Activated naive CD8-positive, alpha-beta T cell treated with anti-CD3 and anti-CD28 coated beads, Interleukin-2, amount 50 U/mL, for 24 hours (primary cell): ENCODE data around the gene NACC1.
"Not testable (repeated sequence)": the region's sequence is repeated elsewhere in the genome, so short reads cannot be mapped to it uniquely, and the experiment has no call there.

Source experiments
- ATAC-seq: fragments of 150-1000 bp; cut with Tn5 transposase; one replicate; pipeline ENCODE4 v1.10.0; 2021
- DNase-seq: peaks from one replicate; pipeline ENCODE4 v3.0.0; 2021
- H3K27ac Mint-ChIP-seq: one replicate; pipeline ENCODE4 v1.8.0; 2021; ENCODE audit warnings: mild to moderate bottlenecking, mixed read lengths
- H3K27me3 Mint-ChIP-seq: one replicate; pipeline ENCODE4 v1.8.0; 2021; ENCODE audit warnings: mixed read lengths
- H3K36me3 Mint-ChIP-seq: one replicate; pipeline ENCODE4 v1.8.0; 2021; ENCODE audit warnings: low read depth, mixed read lengths
- H3K4me1 Mint-ChIP-seq: one replicate; pipeline ENCODE4 v1.8.0; 2021; ENCODE audit warnings: mixed read lengths
- H3K4me3 Mint-ChIP-seq: one replicate; pipeline ENCODE4 v1.8.0; 2021; ENCODE audit warnings: mild to moderate bottlenecking, moderate library complexity, mixed read lengths
- H3K9me3 Mint-ChIP-seq: one replicate; pipeline ENCODE4 v1.8.0; 2021; ENCODE audit warnings: mixed read lengths

NACC1 gene

GRCh38 chr19:13163609-13164342 lies 45.7 kb downstream of the NACC1 start:
- peak; percentile 65 for DNase-seq
- peaks cover 82% of the 10 kb centered on the region for H3K4me1 Mint-ChIP-seq
- peak overlapping the region; percentile 87 for H3K27ac Mint-ChIP-seq
- H3K4me3 Mint-ChIP-seq = peak overlapping the region; percentile 79
- peak; percentile 16 for ATAC-seq
- H3K27me3 Mint-ChIP-seq = no peaks in the 10 kb centered on the region
- no peaks in the 10 kb centered on the region for H3K9me3 Mint-ChIP-seq
- H3K36me3 Mint-ChIP-seq = no peaks in the 10 kb centered on the region

GRCh38 chr19:13164343-13165161 lies 46.5 kb downstream of the NACC1 start:
- H3K27me3 Mint-ChIP-seq = no peaks in the 10 kb centered on the region
- H3K4me3 Mint-ChIP-seq = peak overlapping the region; percentile 25
- DNase-seq (peak; percentile 53), ATAC-seq (no peak)
- no peaks in the 10 kb centered on the region for H3K9me3 Mint-ChIP-seq
- peak overlapping the region; percentile 77 for H3K27ac Mint-ChIP-seq
- H3K36me3 Mint-ChIP-seq = no peaks in the 10 kb centered on the region
- H3K4me1 Mint-ChIP-seq = peaks cover 87% of the 10 kb centered on the region

- no peak for DNase-seq
Measured at GRCh38 chr19:13165162-13165997, 47.3 kb downstream of the NACC1 start.

GRCh38 chr19:13166151-13166550 lies 48.1 kb downstream of the NACC1 start:
- H3K4me3 Mint-ChIP-seq, ATAC-seq, H3K36me3 Mint-ChIP-seq, DNase-seq, H3K27ac Mint-ChIP-seq, H3K9me3 Mint-ChIP-seq, H3K27me3 Mint-ChIP-seq: not testable (repeated sequence)
- peaks cover 92% of the 10 kb centered on the region for H3K4me1 Mint-ChIP-seq

More at GRCh38 chr19:13165162-13165997, 47.3 kb downstream of the NACC1 start:
- Mint-ChIP-seq H3K4me3 (no peak overlapping the region), H3K27ac (peak overlapping the region; percentile 77), H3K4me1 (peaks cover 90% of the 10 kb centered on the region), H3K9me3 (no peaks in the 10 kb centered on the region), H3K36me3 (no peaks in the 10 kb centered on the region), H3K27me3 (no peaks in the 10 kb centered on the region)
- no peak for ATAC-seq

- no peak overlapping the region for H3K4me3 Mint-ChIP-seq
- H3K9me3 Mint-ChIP-seq = no peaks in the 10 kb centered on the region
- H3K27ac Mint-ChIP-seq = peak overlapping the region; percentile 47
- ATAC-seq (no peak), DNase-seq (no peak)
- peaks cover 85% of the 10 kb centered on the region for H3K4me1 Mint-ChIP-seq
- H3K36me3 Mint-ChIP-seq = no peaks in the 10 kb centered on the region
- no peaks in the 10 kb centered on the region for H3K27me3 Mint-ChIP-seq
Measured at GRCh38 chr19:13169769-13170168, 51.7 kb downstream of the NACC1 start.

- H3K36me3 Mint-ChIP-seq = no peaks in the 10 kb centered on the region
- H3K4me1 Mint-ChIP-seq = peaks cover 71% of the 10 kb centered on the region
- peak overlapping the region; percentile 71 for H3K27ac Mint-ChIP-seq
- peak overlapping the region; percentile 28 for H3K4me3 Mint-ChIP-seq
- no peaks in the 10 kb centered on the region for H3K27me3 Mint-ChIP-seq
- no peaks in the 10 kb centered on the region for H3K9me3 Mint-ChIP-seq
- no peak for ATAC-seq
- no peak for DNase-seq
Measured at GRCh38 chr19:13171146-13171545, 53.1 kb downstream of the NACC1 start.

- ATAC-seq = peak; percentile 31
- Mint-ChIP-seq H3K27me3 (no peaks in the 10 kb centered on the region), H3K4me3 (peak overlapping the region; percentile 83), H3K27ac (peak overlapping the region; percentile 98), H3K36me3 (no peaks in the 10 kb centered on the region), H3K9me3 (no peaks in the 10 kb centered on the region), H3K4me1 (peaks cover 60% of the 10 kb centered on the region)
- peak; percentile 84 for DNase-seq
Measured at GRCh38 chr19:13172346-13173138, 54.5 kb downstream of the NACC1 start.

GRCh38 chr19:13173139-13173737 lies 55.2 kb downstream of the NACC1 start:
- H3K4me3 Mint-ChIP-seq = peak overlapping the region; percentile 83
- ATAC-seq (no peak), DNase-seq (no peak)
- no peaks in the 10 kb centered on the region for H3K27me3 Mint-ChIP-seq
- peak overlapping the region; percentile 98 for H3K27ac Mint-ChIP-seq
- H3K9me3 Mint-ChIP-seq = no peaks in the 10 kb centered on the region
- H3K4me1 Mint-ChIP-seq = peaks cover 55% of the 10 kb centered on the region
- H3K36me3 Mint-ChIP-seq = no peaks in the 10 kb centered on the region

- Mint-ChIP-seq H3K27ac (no peak overlapping the region), H3K4me1 (peaks cover 42% of the 10 kb centered on the region), H3K36me3 (no peaks in the 10 kb centered on the region), H3K27me3 (no peaks in the 10 kb centered on the region), H3K4me3 (no peak overlapping the region), H3K9me3 (no peaks in the 10 kb centered on the region)
- DNase-seq (no peak), ATAC-seq (no peak)
Measured at GRCh38 chr19:13176345-13176744, 58.3 kb downstream of the NACC1 start.

- H3K9me3 Mint-ChIP-seq, DNase-seq, ATAC-seq, H3K27me3 Mint-ChIP-seq, H3K4me3 Mint-ChIP-seq, H3K36me3 Mint-ChIP-seq, H3K27ac Mint-ChIP-seq: not testable (repeated sequence)
- H3K4me1 Mint-ChIP-seq = peaks cover 39% of the 10 kb centered on the region
Measured at GRCh38 chr19:13177584-13177983, 59.5 kb downstream of the NACC1 start.

- not testable (repeated sequence) for H3K27me3 Mint-ChIP-seq, H3K4me3 Mint-ChIP-seq, H3K27ac Mint-ChIP-seq, ATAC-seq, DNase-seq, H3K36me3 Mint-ChIP-seq, H3K9me3 Mint-ChIP-seq
- H3K4me1 Mint-ChIP-seq = peaks cover 32% of the 10 kb centered on the region
Measured at GRCh38 chr19:13178291-13178690, 60.2 kb downstream of the NACC1 start.

- peak; percentile 63 for DNase-seq
- Mint-ChIP-seq H3K36me3 (no peaks in the 10 kb centered on the region), H3K4me1 (peaks cover 31% of the 10 kb centered on the region), H3K27ac (peak overlapping the region; percentile 84), H3K4me3 (peak overlapping the region; percentile 34), H3K27me3 (no peaks in the 10 kb centered on the region), H3K9me3 (no peaks in the 10 kb centered on the region)
- ATAC-seq = peak; percentile 83
Measured at GRCh38 chr19:13181747-13182388, 63.8 kb downstream of the NACC1 start.

GRCh38 chr19:13184926-13185325 lies 66.9 kb downstream of the NACC1 start:
- peaks cover 34% of the 10 kb centered on the region for H3K4me1 Mint-ChIP-seq
- not testable (repeated sequence) for H3K27me3 Mint-ChIP-seq, H3K36me3 Mint-ChIP-seq, DNase-seq, H3K27ac Mint-ChIP-seq, ATAC-seq, H3K9me3 Mint-ChIP-seq, H3K4me3 Mint-ChIP-seq
